Neural progenitor cell (in vitro differentiated cells): ENCODE data around the gene DCX. TPM values are rescaled to one million over a fixed set of nuclear protein-coding genes. Genes with fewer than 3 reads are reported as not detected.

Experiments used
- DNase-seq: peaks from one replicate; pipeline ENCODE4 v3.0.0-alpha.2; 2016; ENCODE audit warnings: low spot score
- H2AFZ ChIP-seq: fragments of 200-600 bp; sonication (generic); replicated peaks from 2 replicates; pipeline ENCODE4 v1.6.1; 2016; ENCODE audit warnings: antibody characterized with exemption
- H3F3A ChIP-seq: fragments of 200-600 bp; sonication (generic); 2 replicates; pipeline ENCODE4 v1.6.1; 2016; ENCODE audit warnings: antibody characterized with exemption, low read depth
- H3K27ac ChIP-seq: fragments of 200-600 bp; sonication (generic); 2 replicates; pipeline ENCODE4 v1.5.1; 2016; ENCODE audit warnings: mild to moderate bottlenecking
- H3K27me3 ChIP-seq: fragments of 200-600 bp; sonication (generic); 2 replicates; pipeline ENCODE4 v1.6.1; 2016; ENCODE audit warnings: mild to moderate bottlenecking, moderate library complexity
- H3K36me3 ChIP-seq: fragments of 200-600 bp; sonication (generic); 2 replicates; pipeline ENCODE4 v1.5.1; 2016
- H3K4me1 ChIP-seq: fragments of 200-600 bp; sonication (generic); 2 replicates; pipeline ENCODE4 v1.6.1; 2016; ENCODE audit warnings: mixed run types
- H3K4me2 ChIP-seq: fragments of 200-600 bp; sonication (generic); 2 replicates; pipeline ENCODE4 v1.6.1; 2016
- H3K4me3 ChIP-seq: fragments of 200-600 bp; sonication (generic); 2 replicates; pipeline ENCODE4 v1.5.1; 2016
- H3K79me2 ChIP-seq: fragments of 200-600 bp; sonication (generic); 2 replicates; pipeline ENCODE4 v1.6.1; 2016; ENCODE audit warnings: low read depth
- H3K9ac ChIP-seq: fragments of 200-600 bp; sonication (generic); 2 replicates; pipeline ENCODE4 v1.6.1; 2016
- H3K9me3 ChIP-seq: fragments of 200-600 bp; sonication (generic); 2 replicates; pipeline ENCODE4 v1.5.1; 2016; ENCODE audit warnings: low read depth
- H4K20me1 ChIP-seq: fragments of 200-600 bp; sonication (generic); 2 replicates; pipeline ENCODE4 v1.6.1; 2016; ENCODE audit warnings: low read depth
- H3K27ac Mint-ChIP-seq: 3 replicates; pipeline ENCODE4 v1.8.0; 2021; ENCODE audit warnings: mixed read lengths
- H3K27me3 Mint-ChIP-seq: 2 replicates; pipeline ENCODE4 v1.8.0; 2022; ENCODE audit warnings: low read depth, mild to moderate bottlenecking, inconsistent platforms, moderate library complexity, mixed read lengths; ENCODE audit not compliant: insufficient read depth
- H3K36me3 Mint-ChIP-seq: 3 replicates; pipeline ENCODE4 v1.8.0; 2021; ENCODE audit warnings: mixed read lengths
- H3K4me1 Mint-ChIP-seq: 3 replicates; pipeline ENCODE4 v1.8.0; 2021; ENCODE audit warnings: mixed read lengths
- H3K4me3 Mint-ChIP-seq: 3 replicates; pipeline ENCODE4 v1.8.0; 2021; ENCODE audit warnings: mild to moderate bottlenecking, moderate library complexity, mixed read lengths
- H3K9me3 Mint-ChIP-seq: 3 replicates; pipeline ENCODE4 v1.8.0; 2020; ENCODE audit warnings: mixed read lengths
- CTCF ChIP-seq: fragments of 200-600 bp; sonication (generic); IDR thresholded peaks from 2 replicates; pipeline ENCODE4 v1.5.1; 2017; ENCODE audit warnings: antibody characterized with exemption, mild to moderate bottlenecking
- EZH2 ChIP-seq: fragments of 200-600 bp; sonication (generic); IDR thresholded peaks from 2 replicates; pipeline ENCODE4 v1.6.1; 2017; ENCODE audit warnings: antibody characterized with exemption, mild to moderate bottlenecking, moderate library complexity
- EZH2phosphoT487 ChIP-seq: fragments of 200-600 bp; sonication (generic); IDR thresholded peaks from 2 replicates; pipeline ENCODE4 v1.6.1; 2017; ENCODE audit warnings: antibody characterized with exemption
- total RNA-seq: library from RNA; depleted of rRNA; stranded (reverse); fragments of >200 nt; gene quantifications from 2 replicates; pipeline ENCODE4 v1.2.3, GENCODE V29; 2015; ENCODE audit warnings: low replicate concordance

Gene DCX
- total RNA-seq, 1 donor from 2014 or later: 4.8 TPM

GRCh38 chrX:111444881-111445280 lies 32.9 kb upstream of the DCX start:
- Histone ChIP-seq H3K9me3 (no peaks in the 10 kb centered on the region), H3K27me3 (no peaks in the 10 kb centered on the region), H3F3A (no peaks in the 10 kb centered on the region), H3K4me3 (no peak overlapping the region), H3K9ac (no peak overlapping the region), H2AFZ (peak overlapping the region; percentile 39), H3K4me2 (no peak overlapping the region), H3K79me2 (no peaks in the 10 kb centered on the region), H3K4me1 (peaks cover 7% of the 10 kb centered on the region), H4K20me1 (no peaks in the 10 kb centered on the region), H3K27ac (no peak overlapping the region), H3K36me3 (no peaks in the 10 kb centered on the region)
- Mint-ChIP-seq H3K9me3 (no peaks in the 10 kb centered on the region), H3K36me3 (no peaks in the 10 kb centered on the region), H3K4me3 (no peak overlapping the region), H3K4me1 (peaks cover 8% of the 10 kb centered on the region), H3K27ac (peak overlapping the region; percentile 0), H3K27me3 (peaks cover 2% of the 10 kb centered on the region)
- no peak for TF ChIP-seq EZH2
- no peak for TF ChIP-seq CTCF
- TF ChIP-seq EZH2phosphoT487: no peak
- no peak for DNase-seq

- H3K36me3 Mint-ChIP-seq: no peaks in the 10 kb centered on the region
- H3K79me2 ChIP-seq: no peaks in the 10 kb centered on the region
- H4K20me1 ChIP-seq: no peaks in the 10 kb centered on the region
- H3K4me1 ChIP-seq: peaks cover 7% of the 10 kb centered on the region
- no peak overlapping the region for H3K4me3 ChIP-seq
- no peak overlapping the region for H3K9ac ChIP-seq
- H3K36me3 ChIP-seq: no peaks in the 10 kb centered on the region
- H3K9me3 Mint-ChIP-seq: no peaks in the 10 kb centered on the region
- peaks cover 4% of the 10 kb centered on the region for H3K27me3 Mint-ChIP-seq
- TF ChIP-seq CTCF (no peak), EZH2 (no peak), EZH2phosphoT487 (no peak)
- H3K4me2 ChIP-seq: no peak overlapping the region
- no peaks in the 10 kb centered on the region for H3K27me3 ChIP-seq
- peak overlapping the region; percentile 39 for H3K27ac Mint-ChIP-seq
- H2AFZ ChIP-seq: no peak overlapping the region
- H3K9me3 ChIP-seq: no peaks in the 10 kb centered on the region
- no peak for DNase-seq
- no peaks in the 10 kb centered on the region for H3F3A ChIP-seq
- no peak overlapping the region for H3K27ac ChIP-seq
- H3K4me3 Mint-ChIP-seq: no peak overlapping the region
- H3K4me1 Mint-ChIP-seq: peaks cover 8% of the 10 kb centered on the region
Observed at GRCh38 chrX:111443946-111444345, 32.0 kb upstream of the DCX start.

- H3K9me3 Mint-ChIP-seq: no peaks in the 10 kb centered on the region
- no peak overlapping the region for H3K4me3 Mint-ChIP-seq
- no peak for TF ChIP-seq EZH2phosphoT487
- TF ChIP-seq EZH2: no peak
- no peak for TF ChIP-seq CTCF
- H3K36me3 Mint-ChIP-seq: no peaks in the 10 kb centered on the region
- H3K27ac Mint-ChIP-seq: no peak overlapping the region
- Histone ChIP-seq H3K79me2 (no peaks in the 10 kb centered on the region), H3F3A (no peaks in the 10 kb centered on the region), H3K9ac (no peak overlapping the region), H3K27ac (no peak overlapping the region), H3K4me1 (peaks cover 7% of the 10 kb centered on the region), H3K27me3 (no peaks in the 10 kb centered on the region), H2AFZ (no peak overlapping the region), H3K9me3 (no peaks in the 10 kb centered on the region), H4K20me1 (no peaks in the 10 kb centered on the region), H3K4me2 (no peak overlapping the region), H3K4me3 (no peak overlapping the region), H3K36me3 (no peaks in the 10 kb centered on the region)
- DNase-seq: no peak
- H3K4me1 Mint-ChIP-seq: peaks cover 8% of the 10 kb centered on the region
- H3K27me3 Mint-ChIP-seq: peaks cover 4% of the 10 kb centered on the region
Observed at GRCh38 chrX:111442791-111443190, 30.8 kb upstream of the DCX start.

GRCh38 chrX:111435469-111435868 lies 23.5 kb upstream of the DCX start:
- H3K79me2 ChIP-seq: no peaks in the 10 kb centered on the region
- H3K4me2 ChIP-seq: no peak overlapping the region
- Mint-ChIP-seq H3K36me3 (no peaks in the 10 kb centered on the region), H3K27ac (no peak overlapping the region), H3K4me3 (no peak overlapping the region), H3K4me1 (no peaks in the 10 kb centered on the region), H3K9me3 (no peaks in the 10 kb centered on the region), H3K27me3 (peaks cover 4% of the 10 kb centered on the region)
- no peak overlapping the region for H2AFZ ChIP-seq
- H3K4me1 ChIP-seq: no peaks in the 10 kb centered on the region
- H3K9me3 ChIP-seq: no peaks in the 10 kb centered on the region
- no peaks in the 10 kb centered on the region for H3F3A ChIP-seq
- no peak for DNase-seq
- TF ChIP-seq CTCF: no peak
- no peak for TF ChIP-seq EZH2phosphoT487
- no peak for TF ChIP-seq EZH2
- H3K36me3 ChIP-seq: no peaks in the 10 kb centered on the region
- H3K4me3 ChIP-seq: no peak overlapping the region
- no peaks in the 10 kb centered on the region for H3K27me3 ChIP-seq
- no peak overlapping the region for H3K9ac ChIP-seq
- H3K27ac ChIP-seq: no peak overlapping the region
- no peaks in the 10 kb centered on the region for H4K20me1 ChIP-seq
